ENCODE data around the gene MED8. TPM values are rescaled to one million over a fixed set of nuclear protein-coding genes. Genes with fewer than 3 reads are reported as not detected.

Gene MED8
- total and polyA plus RNA-seq, 2 of the 13 experiments (the other 11 are each of a cell fraction or from before 2014, with no cell fraction given): 16.9 to 77.4 TPM

GRCh38 chr1:43367904-43368645 lies 21.5 kb downstream of the MED8 start, which contains the start of gene ELOVL1 (continued):
- no peak for TF ChIP-seq TERF1 (CRISPR knock-in tag; IDR thresholded peaks at IDR 0.05)
- TF ChIP-seq ARNTL (CRISPR knock-in tag; IDR thresholded peaks at IDR 0.05): 0 out of 2 replicates have a peak, but pooled peaks have one; percentile 29
- peak; percentile 62 for TF ChIP-seq E2F5 (CRISPR knock-in tag; conservative IDR thresholded peaks at IDR 0.05)
- TF ChIP-seq BCL3 (CRISPR knock-in tag; IDR thresholded peaks at IDR 0.05): peak; percentile 96
- no peak for TF ChIP-seq MATR3 (CRISPR knock-in tag; IDR thresholded peaks at IDR 0.05)
- TF ChIP-seq KLF6 (CRISPR knock-in tag; IDR thresholded peaks at IDR 0.05): peak; percentile 89; the same call in 1 of the 2 replicates
- peak; percentile 42 for TF ChIP-seq TGIF2 (CRISPR knock-in tag; IDR thresholded peaks at IDR 0.05)
- peak; percentile 58; the same call in 1 of the 2 replicates for TF ChIP-seq ZNF747 (CRISPR knock-in tag; IDR thresholded peaks at IDR 0.05; ENCODE audit: borderline replicate concordance)
- peak; percentile 64 for TF ChIP-seq BRD4 (CRISPR knock-in tag; IDR thresholded peaks at IDR 0.05)
- no peak for TF ChIP-seq ZNF101 (CRISPR knock-in tag; IDR thresholded peaks at IDR 0.05; ENCODE audit: borderline replicate concordance, low read depth)
- TF ChIP-seq NCOA2 (CRISPR knock-in tag; IDR thresholded peaks at IDR 0.05): peak; percentile 65
- TF ChIP-seq ZSCAN9 (CRISPR knock-in tag; IDR thresholded peaks at IDR 0.05; ENCODE audit: borderline replicate concordance): peak; percentile 76; the same call in 1 of the 2 replicates
- TF ChIP-seq ZNF44 (CRISPR knock-in tag; IDR thresholded peaks at IDR 0.05): peak; percentile 92; the same call in 1 of the 2 replicates
- TF ChIP-seq ZNF484 (CRISPR knock-in tag; IDR thresholded peaks at IDR 0.05; ENCODE audit: borderline replicate concordance, low read depth): no peak
- TF ChIP-seq MXD3 (CRISPR knock-in tag; IDR thresholded peaks at IDR 0.05): peak; percentile 92
- no peak for TF ChIP-seq MAFK (conservative IDR thresholded peaks at IDR 0.05 in 1 of 2, IDR thresholded peaks at IDR 0.05 in 1 of 2; ENCODE audit: low read length in 2 of 2)
- TF ChIP-seq ZFYVE20 (CRISPR knock-in tag; IDR thresholded peaks at IDR 0.05; ENCODE audit: borderline replicate concordance, low read depth): no peak
- TF ChIP-seq ZBTB26 (CRISPR knock-in tag; IDR thresholded peaks at IDR 0.05; ENCODE audit: borderline replicate concordance): no peak
- no peak for TF ChIP-seq AKNA (CRISPR knock-in tag; IDR thresholded peaks at IDR 0.05; ENCODE audit: borderline replicate concordance)

Data from HepG2 (cell line).